Dendritic cell treated with granulocyte-macrophage colony-stimulating factor and Interleukin-4, amounts not matched to agents 40 ng/mL and 50 ng/mL, for 4 days (primary cell): Measurements from ENCODE around the gene CIB1.

ENCODE experiments used
- H3K27ac Mint-ChIP-seq: one replicate; pipeline ENCODE4 v1.8.0; 2022; ENCODE audit warnings: mild to moderate bottlenecking, mixed read lengths
- H3K27me3 Mint-ChIP-seq: one replicate; pipeline ENCODE4 v1.8.0; 2022; ENCODE audit warnings: mild to moderate bottlenecking, mixed read lengths
- H3K36me3 Mint-ChIP-seq: one replicate; pipeline ENCODE4 v1.8.0; 2022; ENCODE audit warnings: low read depth, mixed read lengths
- H3K4me1 Mint-ChIP-seq: one replicate; pipeline ENCODE4 v1.8.0; 2022; ENCODE audit warnings: low read depth, mixed read lengths
- H3K4me3 Mint-ChIP-seq: one replicate; pipeline ENCODE4 v1.8.0; 2022; ENCODE audit warnings: mild to moderate bottlenecking, moderate library complexity, mixed read lengths
- H3K9me3 Mint-ChIP-seq: one replicate; pipeline ENCODE4 v1.8.0; 2022; ENCODE audit warnings: mixed read lengths
- intact Hi-C: fragments of 100-400 bp; cut with micrococcal nuclease; formaldehyde crosslinking; loops from one replicate; pipeline ENCODE4 v1.15.0; 2022

CIB1 gene

DNA sequence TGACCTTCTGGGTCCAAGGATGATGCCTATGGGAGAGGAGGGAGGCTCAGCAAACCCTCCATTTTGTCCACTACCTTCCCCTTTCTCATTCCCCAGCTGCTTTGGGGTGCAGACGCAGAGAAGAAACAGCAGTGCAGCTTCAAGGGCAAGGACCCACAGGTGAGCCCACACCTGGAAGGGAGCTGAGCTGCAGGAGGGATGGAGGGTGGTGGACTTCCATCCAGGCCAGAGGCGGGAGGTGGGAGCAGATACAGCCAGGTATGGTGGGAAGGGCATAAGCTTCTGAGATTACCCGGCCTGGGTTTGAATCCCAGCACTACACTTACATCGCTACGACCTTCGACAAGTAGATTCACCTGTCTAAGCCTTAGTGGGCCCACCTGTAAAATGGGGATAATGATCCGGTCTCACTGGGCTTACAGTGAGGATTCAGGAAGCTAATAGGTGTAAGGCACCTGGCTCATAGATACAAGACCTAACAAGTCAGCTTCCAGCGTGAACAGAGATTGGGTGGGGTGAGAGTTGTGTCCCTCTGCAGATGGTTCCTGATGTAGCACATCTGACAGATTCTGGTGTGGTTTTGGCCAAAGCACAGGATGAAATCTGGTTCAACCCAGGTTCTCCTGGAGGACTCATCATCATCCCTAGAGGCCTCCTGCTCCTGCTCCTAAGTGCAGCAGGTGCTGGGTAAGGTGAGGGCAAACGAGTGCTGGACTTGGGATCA, 15.9 kb downstream of the CIB1 start:
- intact Hi-C loops = no loop called here
- Mint-ChIP-seq H3K27ac (no peak overlapping the region), H3K4me3 (no peak overlapping the region), H3K36me3 (peaks cover 61% of the 10 kb centered on the region), H3K9me3 (no peaks in the 10 kb centered on the region), H3K27me3 (no peaks in the 10 kb centered on the region), H3K4me1 (peaks cover 24% of the 10 kb centered on the region)

DNA sequence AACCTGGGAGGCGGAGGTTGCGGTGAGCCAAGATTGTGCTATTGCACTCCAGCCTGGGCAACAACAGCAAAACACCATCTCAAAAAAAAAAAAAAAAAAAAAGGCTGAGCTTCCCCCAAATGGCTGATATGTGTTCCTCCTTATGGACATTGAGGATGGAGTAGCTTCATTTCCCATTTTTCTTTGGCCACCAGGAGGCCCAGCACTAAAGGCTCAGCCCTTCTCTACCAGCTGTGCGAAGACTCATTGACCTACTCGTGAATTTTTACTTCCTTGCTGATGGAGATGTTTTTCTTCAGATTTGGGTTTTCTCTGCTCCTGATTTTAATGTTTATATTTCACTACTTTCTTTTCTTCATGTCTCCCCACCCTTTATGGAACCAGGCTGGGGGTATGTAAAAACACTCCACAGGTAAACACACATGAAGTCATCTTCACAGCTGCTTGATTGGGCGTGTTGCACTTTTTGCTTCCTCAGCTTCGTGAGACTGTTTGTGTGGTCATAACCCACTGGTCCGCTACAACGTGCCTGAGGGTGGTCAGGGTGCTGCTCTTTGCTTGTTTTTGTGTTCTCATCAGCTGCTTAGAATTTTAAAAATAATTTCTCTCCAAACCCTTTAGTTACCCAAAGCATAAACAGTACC, 19.1 kb downstream of the CIB1 start:
- H3K36me3 Mint-ChIP-seq = peaks cover 45% of the 10 kb centered on the region
- H3K27ac Mint-ChIP-seq = no peak overlapping the region
- H3K4me3 Mint-ChIP-seq = no peak overlapping the region
- peaks cover 55% of the 10 kb centered on the region for H3K4me1 Mint-ChIP-seq
- intact Hi-C loops = no loop called here
- no peaks in the 10 kb centered on the region for H3K9me3 Mint-ChIP-seq
- no peaks in the 10 kb centered on the region for H3K27me3 Mint-ChIP-seq

GRCh38 chr15:90213818-90214204, 19.9 kb downstream of the CIB1 start:
- no peaks in the 10 kb centered on the region for H3K27me3 Mint-ChIP-seq
- H3K4me3 Mint-ChIP-seq = no peak overlapping the region
- no peaks in the 10 kb centered on the region for H3K9me3 Mint-ChIP-seq
- H3K27ac Mint-ChIP-seq = peak overlapping the region; percentile 61
- H3K4me1 Mint-ChIP-seq = peaks cover 57% of the 10 kb centered on the region
- intact Hi-C loops = no loop called here
- H3K36me3 Mint-ChIP-seq = peaks cover 47% of the 10 kb centered on the region

- H3K27me3 Mint-ChIP-seq = no peaks in the 10 kb centered on the region
- H3K27ac Mint-ChIP-seq = peak overlapping the region; percentile 61
- H3K4me3 Mint-ChIP-seq = no peak overlapping the region
- no peaks in the 10 kb centered on the region for H3K9me3 Mint-ChIP-seq
- H3K4me1 Mint-ChIP-seq = peaks cover 56% of the 10 kb centered on the region
- peaks cover 43% of the 10 kb centered on the region for H3K36me3 Mint-ChIP-seq
- intact Hi-C loops = no loop called here
Measured at GRCh38 chr15:90213122-90213817, 20.5 kb downstream of the CIB1 start.

DNA sequence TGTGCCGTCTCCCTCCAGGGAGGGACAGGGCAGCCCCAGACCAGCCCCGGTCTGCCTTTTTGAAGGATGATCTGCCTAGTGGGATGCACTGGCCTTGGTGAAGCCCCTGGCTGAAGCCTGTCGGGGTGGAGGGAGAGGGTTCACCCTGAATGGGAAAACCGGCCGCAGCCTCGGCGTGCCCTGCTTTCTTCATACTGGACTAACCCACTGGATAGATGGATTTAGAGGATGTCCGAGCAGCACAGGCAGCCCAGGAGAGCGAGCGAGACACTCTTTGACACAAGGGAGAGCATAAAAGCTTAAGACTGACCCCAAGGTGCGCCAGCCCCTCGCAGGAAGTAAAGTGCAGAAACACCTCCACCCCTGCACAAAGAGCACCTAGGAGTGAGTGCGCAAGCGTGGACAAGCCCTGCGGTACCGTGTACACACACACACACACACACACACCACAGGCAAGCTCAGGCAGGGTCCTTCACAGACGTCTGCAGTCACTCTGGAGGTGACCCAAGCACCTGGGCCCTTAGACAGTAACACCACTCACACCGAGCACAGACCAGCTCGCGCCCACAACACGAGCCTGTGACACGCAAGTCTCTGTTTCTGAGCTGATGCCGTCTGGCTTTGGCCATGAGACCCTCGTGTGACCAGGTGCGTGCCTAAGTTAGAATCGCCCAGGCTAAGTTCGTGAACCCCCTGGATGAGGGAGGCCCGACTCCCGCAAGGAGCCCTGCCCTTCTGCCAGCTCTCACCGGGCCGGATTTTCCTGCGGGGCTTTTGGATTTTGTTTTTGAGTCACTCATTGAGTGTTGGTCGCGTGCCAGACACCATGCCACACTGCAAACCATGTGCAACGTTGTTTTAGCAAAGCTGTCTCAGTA, 21.3 kb downstream of the CIB1 start:
- intact Hi-C loops = no loop called here
- no peak overlapping the region for H3K4me3 Mint-ChIP-seq
- H3K27me3 Mint-ChIP-seq = no peaks in the 10 kb centered on the region
- no peaks in the 10 kb centered on the region for H3K9me3 Mint-ChIP-seq
- H3K4me1 Mint-ChIP-seq = peaks cover 56% of the 10 kb centered on the region
- peaks cover 35% of the 10 kb centered on the region for H3K36me3 Mint-ChIP-seq
- H3K27ac Mint-ChIP-seq = peak overlapping the region; percentile 68

GRCh38 chr15:90211440-90212143, 22.1 kb downstream of the CIB1 start:
- H3K36me3 Mint-ChIP-seq = peaks cover 36% of the 10 kb centered on the region
- H3K27me3 Mint-ChIP-seq = no peaks in the 10 kb centered on the region
- H3K4me1 Mint-ChIP-seq = peaks cover 56% of the 10 kb centered on the region
- H3K27ac Mint-ChIP-seq = peak overlapping the region; percentile 68
- peak overlapping the region; percentile 27 for H3K4me3 Mint-ChIP-seq
- no peaks in the 10 kb centered on the region for H3K9me3 Mint-ChIP-seq
- intact Hi-C loops = no loop called here

DNA sequence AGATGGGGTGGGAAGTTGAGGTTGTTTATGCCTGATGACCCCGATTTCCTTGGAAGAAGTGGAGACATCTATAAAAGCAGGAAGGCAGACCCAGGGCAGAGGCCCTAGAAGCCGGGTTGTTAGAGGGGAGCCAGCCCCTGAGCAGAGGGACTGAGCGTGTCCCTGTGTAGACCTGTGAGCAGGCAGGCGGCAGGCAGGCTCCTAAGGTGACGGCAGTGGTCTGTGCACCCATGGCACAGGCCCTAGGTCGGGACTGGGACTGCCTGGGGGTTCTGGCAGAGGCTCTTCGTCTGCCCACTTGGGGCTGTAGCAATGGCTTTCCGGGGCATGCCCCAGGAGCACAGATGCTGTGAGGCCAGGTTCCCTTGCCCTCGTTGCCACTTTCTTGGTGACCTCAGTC, 22.7 kb downstream of the CIB1 start:
- Mint-ChIP-seq H3K36me3 (peaks cover 37% of the 10 kb centered on the region), H3K4me3 (no peak overlapping the region), H3K27ac (peak overlapping the region; percentile 68), H3K4me1 (peaks cover 62% of the 10 kb centered on the region), H3K9me3 (no peaks in the 10 kb centered on the region), H3K27me3 (no peaks in the 10 kb centered on the region)
- intact Hi-C loops = no loop called here

DNA sequence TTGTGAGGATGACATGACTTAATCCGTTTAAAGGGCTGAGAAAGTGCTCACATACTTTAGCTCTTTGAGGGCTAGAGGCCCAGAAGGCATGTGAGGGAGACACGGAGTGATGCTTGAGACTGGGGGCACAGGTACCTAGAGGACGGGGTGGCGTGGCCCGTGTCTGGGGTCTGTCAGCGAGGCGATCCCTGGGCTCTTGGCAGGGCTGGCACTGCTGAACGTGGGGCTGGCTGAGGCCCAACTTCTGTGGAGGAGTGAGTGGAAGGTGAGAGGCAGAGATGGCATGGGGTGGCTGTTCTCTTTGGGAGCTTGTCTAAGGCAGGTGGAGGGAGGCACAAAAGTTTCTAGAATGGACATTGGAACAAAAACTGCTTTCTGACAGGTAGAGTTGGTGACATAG, 23.1 kb downstream of the CIB1 start:
- Mint-ChIP-seq H3K27ac (peak overlapping the region; percentile 68), H3K36me3 (peaks cover 37% of the 10 kb centered on the region), H3K9me3 (no peaks in the 10 kb centered on the region), H3K4me1 (peaks cover 66% of the 10 kb centered on the region), H3K4me3 (no peak overlapping the region), H3K27me3 (no peaks in the 10 kb centered on the region)
- intact Hi-C loops = no loop called here

GRCh38 chr15:90209591-90209990, 24.1 kb downstream of the CIB1 start:
- Mint-ChIP-seq H3K36me3 (peaks cover 44% of the 10 kb centered on the region), H3K27me3 (no peaks in the 10 kb centered on the region), H3K27ac (peak overlapping the region; percentile 68), H3K4me3 (no peak overlapping the region), H3K4me1 (peaks cover 72% of the 10 kb centered on the region), H3K9me3 (no peaks in the 10 kb centered on the region)
- intact Hi-C loops = no loop called here

GRCh38 chr15:90208356-90208755, 25.4 kb downstream of the CIB1 start:
- intact Hi-C loops = no loop called here
- Mint-ChIP-seq H3K27ac (no peak overlapping the region), H3K4me1 (peaks cover 73% of the 10 kb centered on the region), H3K4me3 (no peak overlapping the region), H3K36me3 (peaks cover 52% of the 10 kb centered on the region), H3K9me3 (no peaks in the 10 kb centered on the region), H3K27me3 (no peaks in the 10 kb centered on the region)

DNA sequence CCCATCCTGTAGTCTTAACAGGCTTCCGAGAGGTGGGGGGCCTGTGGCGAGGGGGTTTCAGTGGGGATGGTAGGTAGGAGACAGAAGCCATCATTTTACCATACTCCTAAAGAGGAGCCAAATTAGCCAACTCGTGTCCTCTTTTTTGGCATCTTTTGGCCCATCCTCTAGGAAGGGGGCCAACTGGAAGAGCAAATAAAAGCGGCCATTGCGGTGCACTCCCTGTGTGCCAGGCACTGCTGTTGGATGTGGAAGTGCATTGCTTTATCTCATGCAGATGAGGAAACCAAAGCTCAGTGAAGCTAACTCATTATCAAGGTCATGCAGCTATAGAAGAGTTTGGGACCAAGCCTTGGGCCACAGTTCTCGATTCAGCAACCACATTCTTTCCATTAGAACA, 26.5 kb downstream of the CIB1 start:
- Mint-ChIP-seq H3K27ac (no peak overlapping the region), H3K9me3 (no peaks in the 10 kb centered on the region), H3K4me3 (no peak overlapping the region), H3K4me1 (peaks cover 76% of the 10 kb centered on the region), H3K27me3 (peaks cover 4% of the 10 kb centered on the region), H3K36me3 (peaks cover 52% of the 10 kb centered on the region)
- intact Hi-C loops = no loop called here

- H3K4me1 Mint-ChIP-seq = peaks cover 67% of the 10 kb centered on the region
- peaks cover 7% of the 10 kb centered on the region for H3K27me3 Mint-ChIP-seq
- peaks cover 51% of the 10 kb centered on the region for H3K36me3 Mint-ChIP-seq
- H3K9me3 Mint-ChIP-seq = no peaks in the 10 kb centered on the region
- intact Hi-C loops = no loop called here
- no peak overlapping the region for H3K4me3 Mint-ChIP-seq
- H3K27ac Mint-ChIP-seq = no peak overlapping the region
Measured at GRCh38 chr15:90205886-90206285, 27.9 kb downstream of the CIB1 start.

- Mint-ChIP-seq H3K4me1 (peaks cover 67% of the 10 kb centered on the region), H3K4me3 (no peak overlapping the region), H3K27ac (no peak overlapping the region), H3K27me3 (peaks cover 7% of the 10 kb centered on the region), H3K9me3 (no peaks in the 10 kb centered on the region), H3K36me3 (peaks cover 45% of the 10 kb centered on the region)
- intact Hi-C loops = no loop called here
Measured at GRCh38 chr15:90205050-90205848, 28.5 kb downstream of the CIB1 start.
